Gastrocnemius medialis (tissue), 4 donors: ENCODE results near the gene PARD3B.

Experiments
- CTCF ChIP-seq, 5 experiments: fragments of 450-650 bp in 3 of 5; fragments of 200-600 bp in 2 of 5; sonication (generic) in 2 of 5; IDR thresholded peaks in 4 of 5; conservative IDR thresholded peaks in 1 of 5; 1 replicate in 4 of 5; 2 replicates in 1 of 5; pipeline ENCODE4 v1.5.1; 2016 to 2019; ENCODE audit warnings: antibody characterized with exemption in 5 of 5, mild to moderate bottlenecking in 3 of 5, moderate library complexity in 3 of 5
- POLR2A ChIP-seq, 2 donors: fragments of 450-650 bp; IDR thresholded peaks; one replicate each; pipeline ENCODE4 v1.6.1; 2017; ENCODE audit warnings: antibody characterized with exemption in 2 of 2, mild to moderate bottlenecking in 2 of 2, moderate library complexity in 2 of 2

GRCh38 chr2:204738721-204739120 is 193.4 kb downstream of the PARD3B start:
- TF ChIP-seq CTCF (IDR thresholded peaks at IDR 0.05 in 4 of 5, conservative IDR thresholded peaks at IDR 0.05 in 1 of 5) (no peak), POLR2A (IDR thresholded peaks at IDR 0.05) (no peak)
